ENCODE measurements around the gene RMDN2.
"Not testable (repeated sequence)": the region's sequence is repeated elsewhere in the genome, so short reads cannot be mapped to it uniquely, and the experiment has no call there.

RMDN2 gene

DNA sequence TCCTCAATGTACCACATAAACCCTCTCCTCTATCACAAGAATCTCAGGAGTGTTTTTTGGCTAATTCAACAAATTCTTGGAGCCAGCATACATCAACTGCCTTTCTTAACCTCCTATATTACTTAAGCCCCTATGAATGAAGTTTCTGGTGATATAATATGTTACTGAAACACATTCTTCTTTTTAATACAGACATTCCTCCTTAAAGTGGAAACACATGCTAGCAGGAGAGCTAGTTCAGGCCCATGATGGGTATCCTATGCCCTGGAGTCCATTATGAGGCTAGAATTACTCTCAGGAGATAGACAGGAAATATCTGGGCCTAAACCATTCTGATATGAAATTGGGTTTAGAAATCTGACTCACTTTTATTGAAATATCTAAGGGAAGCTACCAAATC, 26.6 kb upstream of the RMDN2 start:
- FAIRE-seq: no peak

- no peak for FAIRE-seq
These were observed 22.1 kb upstream of the RMDN2 start for GRCh38 chr2:37902991-37903390.

- FAIRE-seq: no peak
These were observed 20.7 kb upstream of the RMDN2 start for GRCh38 chr2:37904425-37904824.

- no peak for FAIRE-seq
These were observed 20.1 kb upstream of the RMDN2 start for GRCh38 chr2:37904993-37905392.

- no peak for FAIRE-seq
These were observed 19.0 kb upstream of the RMDN2 start for GRCh38 chr2:37906131-37906530.

DNA sequence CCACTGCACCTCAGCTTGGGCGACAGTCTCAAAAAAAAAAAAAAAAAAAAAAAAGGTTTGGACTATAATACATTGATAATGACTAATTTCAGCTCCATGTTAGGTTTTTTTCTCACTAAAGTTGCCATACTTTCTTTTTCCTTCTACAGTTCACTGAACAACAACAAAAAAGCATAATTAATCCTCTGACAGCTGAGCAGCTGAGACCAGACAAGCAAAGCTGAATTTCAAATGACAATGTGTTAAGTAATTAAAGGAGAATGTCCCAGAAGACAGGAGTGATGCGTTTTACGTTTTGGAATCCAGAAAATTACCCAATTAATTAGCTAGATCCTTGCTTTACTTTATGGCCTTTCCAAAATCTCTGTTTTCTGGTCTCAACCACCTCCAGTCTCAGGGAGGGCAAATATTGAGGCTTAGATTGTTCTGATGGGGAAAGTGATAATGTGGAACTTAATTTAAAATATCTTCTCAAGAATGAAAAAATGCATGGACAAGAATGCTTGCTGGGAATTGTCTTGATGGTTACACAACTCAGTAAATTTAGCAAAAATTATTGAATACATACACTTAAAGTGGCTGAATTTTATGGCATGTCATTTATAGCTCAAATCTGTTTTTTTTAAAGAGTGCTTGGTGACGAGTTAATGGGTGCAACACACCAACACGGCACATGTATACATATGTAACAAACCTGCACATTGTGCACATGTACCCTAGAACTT, 17.4 kb upstream of the RMDN2 start:
- no peak for FAIRE-seq

DNA sequence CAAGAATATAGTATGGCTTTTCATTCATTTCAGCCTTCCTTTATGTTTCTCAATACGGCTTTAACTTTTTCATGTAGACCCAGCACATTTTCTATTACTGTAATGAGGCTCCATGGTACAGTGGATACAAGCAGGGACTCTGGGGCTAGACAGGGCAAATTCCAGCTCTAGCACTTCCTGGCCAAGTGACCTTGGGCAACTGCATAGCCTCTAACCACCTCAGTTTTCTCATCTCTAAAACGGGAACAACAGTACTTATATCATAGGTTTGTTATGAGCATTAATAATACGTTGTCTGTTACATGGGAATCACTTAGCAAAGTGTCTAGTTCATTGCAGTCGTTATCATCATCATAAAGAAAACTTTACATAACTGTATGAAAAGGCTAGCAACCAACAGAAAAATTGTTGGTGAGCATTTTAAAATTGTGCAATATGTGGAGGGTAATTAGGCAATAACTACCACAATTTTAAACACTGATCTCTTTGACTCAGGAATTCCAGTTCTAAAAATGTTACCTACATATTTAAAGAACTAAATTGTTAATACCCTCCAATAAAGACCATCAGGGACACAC, 13.7 kb upstream of the RMDN2 start:
- FAIRE-seq: no peak

GRCh38 chr2:37912056-37912455, 13.0 kb upstream of the RMDN2 start:
- no peak for FAIRE-seq

DNA sequence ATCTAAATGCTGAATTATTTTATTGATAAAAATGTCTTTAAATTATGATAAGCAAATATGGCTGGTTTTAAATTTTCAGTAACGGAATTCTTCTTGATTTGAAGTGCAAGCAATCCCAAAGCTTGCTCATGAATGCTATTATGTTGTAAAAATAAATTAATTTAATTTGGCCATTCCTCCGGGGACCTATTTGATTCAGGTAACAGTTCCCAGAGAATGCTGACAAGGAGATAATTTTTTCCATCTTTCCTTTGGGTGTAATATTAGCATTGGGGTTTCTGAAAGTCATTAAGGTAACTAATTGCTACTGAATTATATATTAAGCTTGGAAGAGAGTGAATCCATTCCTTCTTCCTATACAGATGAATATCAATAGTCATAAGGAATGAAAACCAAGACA, 12.5 kb upstream of the RMDN2 start:
- FAIRE-seq: no peak

DNA sequence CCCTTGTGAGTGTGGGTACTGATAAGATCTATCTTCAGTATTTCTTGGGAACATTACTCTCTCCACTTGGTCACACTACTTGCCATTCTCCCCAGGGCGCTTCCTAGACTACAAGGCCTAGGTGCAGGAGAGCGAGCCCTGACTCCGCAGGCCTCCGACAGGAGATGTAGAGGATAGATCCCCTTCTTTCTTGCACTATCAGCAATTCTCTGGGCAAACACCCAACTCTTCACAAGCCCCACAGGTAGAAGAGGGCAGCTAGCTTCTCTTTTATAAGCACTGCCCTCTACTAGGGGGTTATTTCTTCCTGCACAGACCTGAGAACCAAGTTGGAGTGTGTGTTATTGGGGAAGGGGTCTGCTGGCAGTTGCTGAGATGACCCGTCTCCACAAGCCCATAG, 10.7 kb upstream of the RMDN2 start:
- no peak for FAIRE-seq

DNA sequence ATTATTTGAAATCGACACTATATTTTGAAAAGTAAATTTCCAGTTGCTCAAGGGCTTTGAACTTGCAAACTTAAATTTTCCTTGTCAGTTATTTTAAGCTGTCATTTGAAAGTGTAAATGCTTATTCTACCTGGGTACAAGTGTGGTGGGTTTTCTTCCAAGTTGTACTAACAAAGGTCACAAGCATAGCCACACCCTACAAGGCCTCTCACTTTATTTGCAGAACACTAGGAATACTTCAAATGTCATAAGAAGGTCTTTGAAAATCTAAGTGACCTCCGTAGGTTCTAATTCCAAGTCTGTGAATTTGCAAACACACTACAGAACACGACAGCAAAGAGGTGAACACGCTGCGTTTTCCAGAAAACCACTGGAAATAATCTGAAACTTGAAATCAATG, 9.3 kb upstream of the RMDN2 start:
- FAIRE-seq: no peak

- no peak for FAIRE-seq
These were observed 8.5 kb upstream of the RMDN2 start for GRCh38 chr2:37916512-37917082.

DNA sequence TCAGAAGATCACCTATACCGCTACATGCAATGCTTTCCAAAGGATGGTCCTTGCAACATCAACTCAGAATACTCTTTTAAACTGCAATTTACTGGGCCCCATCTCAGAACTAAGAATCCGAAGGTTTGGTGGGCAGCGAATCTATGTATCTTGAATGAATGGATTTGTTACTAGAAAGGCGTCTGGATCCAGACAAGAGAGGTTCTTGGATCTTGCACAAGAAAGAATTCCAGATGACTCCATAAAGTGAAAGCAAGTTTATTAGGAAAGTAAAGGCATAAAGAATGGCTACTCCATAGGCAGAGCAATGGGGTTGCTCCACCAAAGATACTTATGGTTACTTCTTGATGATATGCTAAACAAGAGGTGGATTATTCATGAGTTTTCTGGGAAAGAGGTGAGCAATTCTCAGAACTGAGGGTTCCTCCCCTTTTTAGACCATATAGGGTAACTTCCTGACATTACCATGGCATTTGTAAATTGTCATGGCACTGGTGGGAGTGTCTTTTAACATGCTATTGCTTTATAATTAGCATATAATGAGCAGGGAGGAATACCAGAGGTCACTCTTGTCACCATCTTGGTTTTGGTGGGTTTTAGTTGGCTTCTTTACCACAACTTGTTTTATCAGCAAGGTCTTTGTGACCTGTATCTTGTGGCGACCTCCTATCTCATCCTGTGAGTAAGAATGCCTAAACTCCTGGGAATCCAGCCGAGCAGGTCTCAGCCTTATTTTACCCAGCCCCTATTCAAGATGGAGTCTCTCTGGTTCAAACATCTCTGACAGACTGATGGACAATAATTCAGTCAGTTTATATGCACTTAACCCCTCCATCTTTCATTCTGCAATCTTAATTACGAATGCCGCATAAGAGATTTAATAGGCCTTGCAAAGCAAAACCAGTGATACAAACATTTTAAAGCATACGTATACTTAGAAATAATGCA, 7.5 kb upstream of the RMDN2 start:
- no peak for FAIRE-seq

DNA sequence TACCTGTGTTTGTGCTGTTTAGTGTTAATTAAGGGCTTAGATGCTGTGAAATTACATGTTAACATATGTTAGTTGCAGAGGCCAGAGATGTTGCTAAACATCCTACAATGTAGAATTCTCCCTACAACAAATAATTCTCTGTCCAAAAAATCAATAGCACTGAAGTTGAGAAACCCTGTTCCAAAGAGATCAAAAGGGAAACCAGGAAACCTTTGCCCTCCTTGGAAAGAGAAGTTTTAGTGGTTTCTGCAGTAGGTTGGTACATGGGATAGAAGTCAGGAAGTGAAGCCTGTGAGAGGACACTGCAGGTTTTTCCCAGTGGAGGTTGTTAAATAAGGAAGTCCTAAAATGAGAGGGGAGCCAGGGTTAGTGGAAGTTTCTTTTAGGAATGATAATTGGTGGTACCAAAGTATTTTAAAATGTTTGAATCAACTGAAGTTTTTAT, 6.3 kb upstream of the RMDN2 start:
- FAIRE-seq: no peak

GRCh38 chr2:37919631-37920032, 5.5 kb upstream of the RMDN2 start:
- no peak for FAIRE-seq

DNA sequence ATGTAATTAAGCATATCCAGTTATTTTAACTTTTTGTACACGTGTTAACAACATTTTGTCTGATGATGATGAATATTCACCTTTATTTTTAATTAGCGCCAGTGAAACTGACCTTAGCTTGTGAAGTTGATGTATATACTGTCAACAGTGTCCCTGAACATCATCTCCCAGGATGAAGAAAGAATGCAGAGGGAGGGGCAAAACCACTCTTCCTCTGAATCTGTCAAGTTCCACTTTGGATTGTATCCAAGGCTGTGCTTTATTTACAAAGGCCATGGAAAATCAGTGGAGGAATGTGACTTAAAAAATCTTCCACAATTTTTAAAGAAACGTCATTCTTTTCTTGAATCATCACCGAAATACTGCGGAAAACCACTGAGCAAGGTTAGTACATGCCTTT, 4.5 kb upstream of the RMDN2 start:
- FAIRE-seq: no peak

- no peak for FAIRE-seq
These were observed 3.3 kb upstream of the RMDN2 start for GRCh38 chr2:37921781-37922180.

GRCh38 chr2:37923308-37924055, 1.6 kb upstream of the RMDN2 start:
- FAIRE-seq: peak; percentile 57

DNA sequence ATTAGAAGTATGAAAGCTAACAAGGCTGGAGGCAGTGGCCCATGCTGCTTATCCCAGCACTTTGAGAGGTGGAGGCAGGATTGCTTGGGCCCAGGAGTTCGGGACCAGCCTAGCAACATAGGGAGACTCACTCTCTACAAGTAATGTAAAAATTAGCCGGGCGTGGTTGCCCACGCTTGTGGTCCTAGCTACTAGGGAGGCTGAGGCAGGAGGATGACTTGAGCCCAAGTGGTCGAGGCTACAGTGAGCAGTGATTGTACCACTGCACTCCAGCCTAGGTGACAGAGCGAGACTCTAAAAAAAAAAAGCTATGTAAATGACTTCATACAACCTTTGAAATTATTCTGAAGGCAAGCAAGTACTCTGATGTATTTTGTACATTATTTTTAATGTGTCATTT, 1.5 kb downstream of the RMDN2 start:
- FAIRE-seq: no peak

DNA sequence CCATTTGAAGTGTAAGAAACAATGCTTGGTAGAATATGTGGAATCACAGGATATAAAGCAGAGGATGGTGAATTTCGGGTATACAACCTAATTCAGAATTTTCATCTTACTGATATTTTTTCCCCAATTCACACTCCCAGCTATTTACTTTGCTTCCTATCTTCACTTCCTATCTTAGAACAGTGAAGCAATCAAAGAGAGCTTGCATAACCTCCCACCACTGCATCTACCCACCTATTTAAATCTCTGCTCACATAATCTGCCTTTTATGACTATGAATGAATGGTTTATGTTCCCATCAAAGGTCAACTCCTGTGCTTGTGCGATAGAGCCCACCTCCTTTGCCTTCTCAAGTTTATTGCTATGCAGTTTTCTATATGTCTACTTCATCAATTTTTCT, 3.3 kb downstream of the RMDN2 start:
- FAIRE-seq: no peak

DNA sequence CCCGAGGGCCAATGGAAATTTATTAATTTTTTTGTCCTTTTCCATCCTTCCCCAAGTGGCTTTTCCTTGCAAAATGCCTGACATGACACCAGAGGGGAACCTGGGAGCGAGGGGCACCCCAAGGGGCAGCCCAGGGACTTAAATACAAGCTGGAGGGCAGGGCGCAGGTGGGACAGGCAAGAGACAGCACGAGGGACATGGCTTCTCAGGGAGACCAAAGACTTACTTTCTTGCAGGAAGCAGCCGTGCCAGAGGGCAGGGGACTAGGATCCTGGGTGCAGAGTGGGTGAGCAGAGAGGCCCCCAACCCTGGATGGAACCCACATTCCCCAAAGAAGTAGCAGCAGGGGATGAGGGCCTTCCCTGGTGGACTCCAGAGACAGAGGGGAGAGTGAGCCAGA, 5.3 kb downstream of the RMDN2 start:
- not testable (repeated sequence) for FAIRE-seq

GRCh38 chr2:37932873-37933272, 7.8 kb downstream of the RMDN2 start:
- not testable (repeated sequence) for FAIRE-seq

Measured in colon (tissue), 2 donors.